Activated CD8-positive, alpha-beta T cell treated with anti-CD3 and anti-CD28 coated beads for 36 hours (primary cell): ENCODE results near the gene ZG16. TPM values are rescaled to one million over a fixed set of nuclear protein-coding genes. Genes with fewer than 3 reads are reported as not detected.

Experiments
- ATAC-seq: fragments of 200-7000 bp; cut with Tn5 transposase; one replicate; pipeline ENCODE4 v1.10.0; 2021; ENCODE audit warnings: mild to moderate bottlenecking, moderate library complexity
- CTCF ChIA-PET: fragments of 350-600 bp; sonication (Branson Sonifier 250); formaldehyde crosslinking; loops from one replicate; lab custom pipeline; 2021; ENCODE audit warnings: antibody characterized with exemption; lab: Charles Lee
- POLR2A ChIA-PET: fragments of 350-600 bp; sonication (Branson Sonifier 250); formaldehyde crosslinking; loops from one replicate; lab custom pipeline; 2021; ENCODE audit warnings: antibody characterized with exemption; lab: Charles Lee
- DNase-seq: peaks from one replicate; pipeline ENCODE4 v3.0.0-alpha.2; 2020
- H3K27ac Mint-ChIP-seq: one replicate; pipeline ENCODE4 v1.8.0; 2021; ENCODE audit warnings: mild to moderate bottlenecking, mixed read lengths
- H3K27me3 Mint-ChIP-seq: one replicate; pipeline ENCODE4 v1.8.0; 2021; ENCODE audit warnings: mixed read lengths
- H3K36me3 Mint-ChIP-seq: one replicate; pipeline ENCODE4 v1.8.0; 2021; ENCODE audit warnings: low read depth, mixed read lengths
- H3K4me1 Mint-ChIP-seq: one replicate; pipeline ENCODE4 v1.8.0; 2021; ENCODE audit warnings: low read depth, mixed read lengths
- H3K4me3 Mint-ChIP-seq: one replicate; pipeline ENCODE4 v1.8.0; 2021; ENCODE audit warnings: mild to moderate bottlenecking, moderate library complexity, mixed read lengths
- H3K9me3 Mint-ChIP-seq: one replicate; pipeline ENCODE4 v1.8.0; 2021; ENCODE audit warnings: mixed read lengths
- intact Hi-C: fragments of 100-400 bp; cut with micrococcal nuclease; formaldehyde crosslinking; loops from one replicate; pipeline ENCODE4 v1.10.0; 2022
- total RNA-seq, 2 experiments: library from RNA; stranded (reverse); gene quantifications; one replicate each; pipeline ENCODE4 v1.2.3, GENCODE V29; 2021
- TF ChIP-seq, protein P1 (sequence below): fragments of 200-600 bp; IDR thresholded peaks from one replicate; pipeline ENCODE4 v1.8.0; 2022; ENCODE audit warnings: antibody characterized with exemption, mild to moderate bottlenecking

Gene ZG16
- total RNA-seq, 2 experiments from 2014 or later = not detected

DNA sequence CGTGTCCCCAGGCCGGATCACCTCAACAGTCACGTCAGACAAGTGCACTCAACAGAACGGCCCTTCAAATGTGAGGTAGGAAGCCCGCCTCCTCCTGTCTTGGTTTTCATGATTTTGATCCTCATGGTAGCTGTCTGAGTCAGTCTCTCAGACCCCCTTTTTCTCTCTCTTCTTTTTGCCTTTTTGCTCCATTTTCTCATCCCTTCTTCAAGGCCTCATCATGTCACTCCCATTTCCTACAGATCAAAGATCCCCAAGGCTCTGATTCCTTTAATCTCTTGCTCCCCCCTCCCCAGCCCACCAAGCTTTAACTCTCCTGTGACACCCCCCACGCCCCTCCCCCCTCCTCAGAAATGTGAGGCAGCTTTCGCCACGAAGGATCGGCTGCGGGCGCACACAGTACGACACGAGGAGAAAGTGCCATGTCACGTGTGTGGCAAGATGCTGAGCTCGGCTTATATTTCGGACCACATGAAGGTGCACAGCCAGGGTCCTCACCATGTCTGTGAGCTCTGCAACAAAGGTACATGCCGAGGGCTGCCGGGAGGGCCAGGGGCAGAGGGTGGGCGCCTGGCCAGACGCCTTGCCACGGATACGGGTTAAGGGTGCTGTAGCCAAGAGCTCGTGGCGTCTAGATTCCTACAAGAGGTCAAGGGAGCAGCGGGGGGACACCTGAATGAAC, 30.3 kb downstream of the ZG16 start:
- Mint-ChIP-seq H3K27me3 (no peaks in the 10 kb centered on the region), H3K4me3 (peak overlapping the region; percentile 90), H3K9me3 (no peaks in the 10 kb centered on the region), H3K4me1 (peaks cover 46% of the 10 kb centered on the region), H3K27ac (peak overlapping the region; percentile 96), H3K36me3 (peaks cover 55% of the 10 kb centered on the region)
- DNase-seq (peak; percentile 61), ATAC-seq (no peak)
- intact Hi-C loops = no loop called here
- ChIA-PET POLR2A (interaction anchor here (0.5 to 9.5 kb wide), 22 partner anchors 11 to 377 kb away, joined by 3 to 167 read pairs (median 5); partner anchors contain the start of genes HIRIP3, INO80E, KIF22 and MVP), CTCF (interaction anchor here (0.7 to 3.0 kb wide), 12 partner anchors 11 to 119 kb away, joined by 3 to 63 read pairs (median 7); partner anchors contain the start of genes KIF22, MVP and PAGR1)
- TF ChIP-seq, protein P1, sequence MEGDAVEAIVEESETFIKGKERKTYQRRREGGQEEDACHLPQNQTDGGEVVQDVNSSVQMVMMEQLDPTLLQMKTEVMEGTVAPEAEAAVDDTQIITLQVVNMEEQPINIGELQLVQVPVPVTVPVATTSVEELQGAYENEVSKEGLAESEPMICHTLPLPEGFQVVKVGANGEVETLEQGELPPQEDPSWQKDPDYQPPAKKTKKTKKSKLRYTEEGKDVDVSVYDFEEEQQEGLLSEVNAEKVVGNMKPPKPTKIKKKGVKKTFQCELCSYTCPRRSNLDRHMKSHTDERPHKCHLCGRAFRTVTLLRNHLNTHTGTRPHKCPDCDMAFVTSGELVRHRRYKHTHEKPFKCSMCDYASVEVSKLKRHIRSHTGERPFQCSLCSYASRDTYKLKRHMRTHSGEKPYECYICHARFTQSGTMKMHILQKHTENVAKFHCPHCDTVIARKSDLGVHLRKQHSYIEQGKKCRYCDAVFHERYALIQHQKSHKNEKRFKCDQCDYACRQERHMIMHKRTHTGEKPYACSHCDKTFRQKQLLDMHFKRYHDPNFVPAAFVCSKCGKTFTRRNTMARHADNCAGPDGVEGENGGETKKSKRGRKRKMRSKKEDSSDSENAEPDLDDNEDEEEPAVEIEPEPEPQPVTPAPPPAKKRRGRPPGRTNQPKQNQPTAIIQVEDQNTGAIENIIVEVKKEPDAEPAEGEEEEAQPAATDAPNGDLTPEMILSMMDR = no peak

DNA sequence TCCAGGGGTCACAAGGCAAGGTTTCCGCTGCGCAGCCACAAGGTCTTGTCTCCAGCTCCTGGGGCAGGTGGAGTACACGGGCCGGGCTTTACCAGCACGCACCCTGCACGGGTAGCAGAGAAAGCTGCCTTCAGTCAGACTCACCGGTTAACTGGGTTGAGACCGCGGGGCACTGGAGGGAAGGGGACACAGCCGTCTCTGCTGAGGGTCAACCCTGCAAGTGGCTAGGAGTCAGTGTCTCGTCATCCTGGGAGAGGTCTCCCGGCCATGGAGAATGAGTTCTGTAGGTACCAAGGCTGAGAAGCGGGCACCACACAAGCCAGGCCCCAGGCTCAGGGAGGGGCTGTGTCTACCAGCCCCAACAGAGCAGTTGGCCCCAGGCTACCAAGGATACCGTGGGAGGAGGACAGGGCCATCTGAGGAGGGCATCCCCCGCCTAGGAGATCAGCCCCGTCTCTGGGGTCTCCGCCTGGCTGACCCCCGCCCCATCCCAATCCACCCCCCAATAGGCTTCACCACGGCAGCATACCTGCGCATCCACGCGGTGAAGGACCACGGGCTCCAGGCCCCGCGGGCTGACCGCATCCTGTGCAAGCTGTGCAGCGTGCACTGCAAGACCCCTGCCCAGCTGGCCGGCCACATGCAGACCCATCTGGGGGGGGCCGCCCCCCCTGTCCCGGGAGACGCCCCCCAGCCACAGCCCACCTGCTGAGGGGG, 31.1 kb downstream of the ZG16 start:
- H3K27ac Mint-ChIP-seq = peak overlapping the region; percentile 96
- DNase-seq (peak; percentile 30), ATAC-seq (no peak)
- intact Hi-C loops = no loop called here
- H3K27me3 Mint-ChIP-seq = no peaks in the 10 kb centered on the region
- TF ChIP-seq, protein P1 = no peak
- H3K4me3 Mint-ChIP-seq = peak overlapping the region; percentile 90
- no peaks in the 10 kb centered on the region for H3K9me3 Mint-ChIP-seq
- peaks cover 48% of the 10 kb centered on the region for H3K36me3 Mint-ChIP-seq
- CTCF ChIA-PET = interaction anchor here (0.8 to 3.0 kb wide), 7 partner anchors 10 to 108 kb away, joined by 4 to 63 read pairs (median 10); partner anchors contain the start of genes KIF22, MVP and PAGR1
- POLR2A ChIA-PET = interaction anchor here (0.5 to 9.5 kb wide), 15 partner anchors 13 to 376 kb away, joined by 3 to 167 read pairs (median 5); partner anchors contain the start of genes HIRIP3, INO80E, KIF22 and MVP
- peaks cover 42% of the 10 kb centered on the region for H3K4me1 Mint-ChIP-seq

DNA sequence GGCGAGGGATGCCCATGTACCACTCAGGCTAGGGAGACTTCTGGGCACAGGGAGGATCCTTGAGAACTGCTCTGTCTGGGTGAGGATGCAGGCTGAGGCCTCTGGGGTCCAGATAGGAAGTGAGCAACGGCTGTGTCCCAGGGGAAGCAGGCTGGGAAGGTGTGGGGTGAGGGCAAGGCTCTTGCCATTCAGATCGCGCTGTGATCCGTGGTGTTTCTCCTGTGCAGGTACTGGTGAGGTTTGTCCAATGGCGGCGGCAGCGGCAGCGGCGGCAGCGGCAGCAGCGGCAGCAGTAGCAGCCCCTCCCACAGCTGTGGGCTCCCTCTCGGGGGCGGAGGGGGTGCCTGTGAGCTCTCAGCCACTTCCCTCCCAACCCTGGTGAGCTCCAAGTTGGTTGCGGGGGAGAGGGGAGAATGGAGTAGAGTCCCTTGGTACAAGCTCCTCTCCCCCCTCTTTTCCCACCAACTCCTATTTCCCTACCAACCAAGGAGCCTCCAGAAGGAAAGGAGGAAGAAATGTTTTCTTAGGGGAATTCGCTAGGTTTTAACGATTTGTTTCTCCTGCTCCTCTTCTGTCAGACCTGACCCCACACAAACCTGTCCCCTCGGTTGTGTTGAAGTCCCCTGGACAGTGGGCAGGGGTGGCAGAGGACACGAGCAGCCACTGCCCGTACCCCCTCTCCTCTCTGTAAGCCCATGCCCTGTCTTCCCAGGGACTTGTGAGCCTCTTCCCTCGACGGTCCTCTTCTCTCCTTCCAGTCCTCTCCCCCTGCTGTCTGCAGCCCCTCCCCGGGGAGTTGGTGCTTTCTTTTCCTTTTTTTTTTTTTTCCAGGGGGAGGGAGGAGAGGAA, 32.0 kb downstream of the ZG16 start:
- peak overlapping the region; percentile 90 for H3K4me3 Mint-ChIP-seq
- POLR2A ChIA-PET = interaction anchor here (1.1 to 9.5 kb wide), 4 partner anchors 10 to 119 kb away, joined by 3 to 167 read pairs (median 17); partner anchors contain the start of genes MVP and PAGR1
- no peaks in the 10 kb centered on the region for H3K9me3 Mint-ChIP-seq
- H3K27me3 Mint-ChIP-seq = no peaks in the 10 kb centered on the region
- CTCF ChIA-PET = interaction anchor here (0.8 to 0.9 kb wide), 2 partner anchors 9 to 39 kb away, joined by 4 read pairs; no protein-coding TSS in a partner anchor
- intact Hi-C loops = loop anchor here (10.0 kb wide), 1 partner anchor 105 kb away; no protein-coding TSS in a partner anchor
- DNase-seq (peak; percentile 76), ATAC-seq (no peak)
- peaks cover 46% of the 10 kb centered on the region for H3K4me1 Mint-ChIP-seq
- peaks cover 42% of the 10 kb centered on the region for H3K36me3 Mint-ChIP-seq
- peak overlapping the region; percentile 89 for H3K27ac Mint-ChIP-seq
- TF ChIP-seq, protein P1 = no peak

DNA sequence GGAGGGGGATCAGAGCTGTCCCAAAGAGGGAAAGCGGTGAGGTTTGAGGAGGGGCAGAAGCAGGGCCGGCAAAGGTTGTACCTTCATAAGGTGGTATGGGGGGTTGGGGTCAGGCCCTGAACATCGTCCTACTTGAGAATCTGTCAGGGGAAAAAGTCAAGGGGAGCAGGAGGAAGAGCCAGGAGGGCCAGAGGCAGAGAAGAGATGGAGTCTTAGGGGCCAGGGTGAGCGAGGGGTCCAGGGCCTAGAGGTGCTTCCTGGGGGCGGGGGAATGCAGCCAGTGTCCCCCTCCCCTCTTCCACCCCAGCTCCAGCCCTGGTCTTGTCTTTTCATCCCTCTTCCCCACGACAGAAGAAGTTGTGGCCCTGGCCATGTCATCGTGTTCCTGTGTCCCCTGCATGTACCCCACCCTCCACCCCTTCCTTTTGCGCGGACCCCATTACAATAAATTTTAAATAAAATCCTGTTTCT, 32.7 kb downstream of the ZG16 start:
- ChIA-PET POLR2A (interaction anchor here (1.7 to 9.5 kb wide), 3 partner anchors 11 to 20 kb away, joined by 4 to 167 read pairs (median 5); partner anchors contain the start of genes KIF22, MVP and PAGR1), CTCF (interaction anchor here (0.9 to 2.6 kb wide), 2 partner anchors 9 to 38 kb away, joined by 4 to 10 read pairs; no protein-coding TSS in a partner anchor)
- H3K27ac Mint-ChIP-seq = peak overlapping the region; percentile 89
- peak overlapping the region; percentile 90 for H3K4me3 Mint-ChIP-seq
- peaks cover 49% of the 10 kb centered on the region for H3K4me1 Mint-ChIP-seq
- H3K9me3 Mint-ChIP-seq = no peaks in the 10 kb centered on the region
- ATAC-seq (no peak), DNase-seq (no peak)
- intact Hi-C loops = loop anchor here (10.0 kb wide), 1 partner anchor 106 kb away; no protein-coding TSS in a partner anchor
- TF ChIP-seq, protein P1 = no peak
- H3K36me3 Mint-ChIP-seq = peaks cover 39% of the 10 kb centered on the region
- H3K27me3 Mint-ChIP-seq = no peaks in the 10 kb centered on the region
